Mesenchymal stem cell (in vitro differentiated cells and primary cell): ENCODE results near the gene NRSN2.
"Not testable (repeated sequence)": the region's sequence is repeated elsewhere in the genome, so short reads cannot be mapped to it uniquely, and the experiment has no call there.

Experiments used
- DNase-seq: peaks from one replicate; pipeline ENCODE4 v3.0.0-alpha.2; 2013
- H2AFZ ChIP-seq: one replicate; pipeline ENCODE4 v1.6.1; 2013; ENCODE audit warnings: low read depth, mild to moderate bottlenecking, control low read depth, inconsistent platforms, low read length, moderate library complexity
- H2AK5ac ChIP-seq: 2 replicates; pipeline ENCODE4 v1.6.1; 2013; ENCODE audit warnings: low read length, moderate library complexity, mild to moderate bottlenecking, inconsistent platforms; ENCODE audit not compliant: severe bottlenecking
- H2BK120ac ChIP-seq: one replicate; pipeline ENCODE4 v1.6.1; 2013; ENCODE audit warnings: low read depth, mild to moderate bottlenecking, inconsistent platforms, low read length, moderate library complexity
- H2BK12ac ChIP-seq, 2 experiments: one replicate each; pipeline ENCODE4 v1.6.1; 2013; ENCODE audit warnings: inconsistent platforms in 2 of 2, low read length in 2 of 2, mild to moderate bottlenecking in 2 of 2, moderate library complexity in 2 of 2, control low read depth in 1 of 2
- H2BK15ac ChIP-seq: one replicate; pipeline ENCODE4 v1.6.1; 2013; ENCODE audit warnings: mild to moderate bottlenecking, low read depth, inconsistent platforms; ENCODE audit not compliant: poor library complexity, severe bottlenecking
- H2BK5ac ChIP-seq: 2 replicates; pipeline ENCODE4 v1.6.1; 2013; ENCODE audit warnings: low read depth, mild to moderate bottlenecking, low read length, control low read depth, inconsistent platforms; ENCODE audit not compliant: poor library complexity, severe bottlenecking
- H3K14ac ChIP-seq, 2 experiments: one replicate each; pipeline ENCODE4 v1.6.1; 2013; ENCODE audit warnings: inconsistent platforms in 2 of 2, low read length in 2 of 2, control low read depth in 1 of 2, mild to moderate bottlenecking in 1 of 2, moderate library complexity in 1 of 2
- H3K18ac ChIP-seq, 2 experiments: one replicate each; pipeline ENCODE4 v1.6.1; 2013; ENCODE audit warnings: inconsistent platforms in 2 of 2, low read length in 2 of 2, control low read depth in 1 of 2, low read depth in 1 of 2, mild to moderate bottlenecking in 1 of 2
- H3K23ac ChIP-seq, 2 experiments: one replicate each; pipeline ENCODE4 v1.6.1; 2013; ENCODE audit warnings: inconsistent platforms in 2 of 2, low read length in 2 of 2, mild to moderate bottlenecking in 2 of 2, moderate library complexity in 2 of 2, control low read depth in 1 of 2
- H3K27ac ChIP-seq: 2 replicates; pipeline ENCODE4 v1.5.1; 2013; ENCODE audit warnings: mild to moderate bottlenecking, moderate library complexity, low read length, control low read depth, inconsistent platforms; ENCODE audit not compliant: poor library complexity, severe bottlenecking
- H3K27me3 ChIP-seq, 2 experiments: 2 replicates each; pipeline versions ENCODE4 v1.6.1 to v1.7.0; 2013; ENCODE audit warnings: low read length in 2 of 2, mild to moderate bottlenecking in 2 of 2, moderate library complexity in 2 of 2, control low read depth in 1 of 2, inconsistent platforms in 1 of 2; ENCODE audit not compliant: control insufficient read depth in 1 of 2, insufficient read depth in 1 of 2
- H3K36me3 ChIP-seq, 2 experiments: 2 replicates each; pipeline versions ENCODE4 v1.6.1 to v1.7.0; 2013; ENCODE audit warnings: low read length in 2 of 2, control low read depth in 1 of 2, inconsistent platforms in 1 of 2, low read depth in 1 of 2, mild to moderate bottlenecking in 1 of 2; ENCODE audit not compliant: insufficient read depth in 2 of 2, control insufficient read depth in 1 of 2
- H3K4ac ChIP-seq, 2 experiments: one replicate each; pipeline ENCODE4 v1.6.1; 2013; ENCODE audit warnings: inconsistent platforms in 2 of 2, low read length in 2 of 2, mild to moderate bottlenecking in 2 of 2, moderate library complexity in 2 of 2, control low read depth in 1 of 2, low read depth in 1 of 2
- H3K4me1 ChIP-seq: 2 replicates; pipeline ENCODE4 v1.6.1; 2013; ENCODE audit warnings: low read depth, low read length, control low read depth; ENCODE audit not compliant: control insufficient read depth, insufficient read depth
- H3K4me2 ChIP-seq: 2 replicates; pipeline ENCODE4 v1.6.1; 2013; ENCODE audit warnings: low read length, mild to moderate bottlenecking, inconsistent platforms; ENCODE audit not compliant: poor library complexity, severe bottlenecking
- H3K4me3 ChIP-seq, 2 experiments: 2 replicates each; pipeline versions ENCODE4 v1.5.1 to v1.7.0; 2013; ENCODE audit warnings: low read length in 2 of 2, mild to moderate bottlenecking in 2 of 2, control low read depth in 1 of 2, low read depth in 1 of 2; ENCODE audit not compliant: insufficient read depth in 1 of 2
- H3K79me1 ChIP-seq: replicated peaks from 2 replicates; pipeline ENCODE4 v1.6.1; 2013; ENCODE audit warnings: mild to moderate bottlenecking, control low read depth, low read length, inconsistent platforms; ENCODE audit not compliant: poor library complexity, severe bottlenecking
- H3K9ac ChIP-seq: 2 replicates; pipeline ENCODE4 v1.7.0; 2013; ENCODE audit warnings: mild to moderate bottlenecking, low read length, moderate library complexity
- H3K9me3 ChIP-seq: 2 replicates; pipeline ENCODE4 v1.7.0; 2013; ENCODE audit warnings: mild to moderate bottlenecking, low read length; ENCODE audit not compliant: control insufficient read depth
- H4K8ac ChIP-seq: one replicate; pipeline ENCODE4 v1.6.1; 2013; ENCODE audit warnings: inconsistent platforms, mild to moderate bottlenecking, low read length, moderate library complexity
- H4K91ac ChIP-seq: one replicate; pipeline ENCODE4 v1.6.1; 2013; ENCODE audit warnings: mild to moderate bottlenecking, low read length, inconsistent platforms
- WGBS: methylation state at CpG from one replicate; pipeline ENCODE4 v1.1.7; 2013; ENCODE audit warnings: mixed read lengths; 5-methylcytosine and 5-hydroxymethylcytosine counted together

Gene NRSN2

GRCh38 chr20:385448-385847 is 38.5 kb downstream of the NRSN2 start:
- Histone ChIP-seq H3K18ac (no peak overlapping the region), H3K4me2 (no peak overlapping the region), H3K9ac (no peak overlapping the region), H3K27ac (no peak overlapping the region), H3K4ac (no peak overlapping the region), H2BK15ac (peak overlapping the region; percentile 2), H2AFZ (no peak overlapping the region), H2BK12ac (no peak overlapping the region), H3K36me3 (peaks cover 17 to 22% of the 10 kb centered on the region in 2 experiments), H3K4me3 (no peak overlapping the region), H3K9me3 (no peaks in the 10 kb centered on the region), H2BK120ac (no peak overlapping the region), H4K8ac (no peak overlapping the region), H2AK5ac (no peak overlapping the region), H3K79me1 (peaks cover 5% of the 10 kb centered on the region), H4K91ac (no peak overlapping the region), H3K27me3 (no peaks in the 10 kb centered on the region), H3K23ac (no peak overlapping the region), H2BK5ac (no peak overlapping the region), H3K4me1 (peaks cover 14% of the 10 kb centered on the region), H3K14ac (no peak overlapping the region)
- WGBS: 98% methylated on average over 5 of the region's 5 CpGs
- no peak for DNase-seq

- H3K9ac ChIP-seq, H2BK12ac ChIP-seq, H3K14ac ChIP-seq, DNase-seq, H2BK120ac ChIP-seq, H3K4ac ChIP-seq, H2AFZ ChIP-seq, H2AK5ac ChIP-seq, H3K4me3 ChIP-seq, H4K91ac ChIP-seq, H3K18ac ChIP-seq, H3K27ac ChIP-seq, H3K23ac ChIP-seq, H3K79me1 ChIP-seq, H3K9me3 ChIP-seq, H4K8ac ChIP-seq, H2BK15ac ChIP-seq, H3K4me2 ChIP-seq, H2BK5ac ChIP-seq, H3K27me3 ChIP-seq: not testable (repeated sequence)
- peaks cover 23 to 30% of the 10 kb centered on the region in 2 experiments for H3K36me3 ChIP-seq
- 91% methylated on average over 5 of the region's 8 CpGs for WGBS
- peaks cover 11% of the 10 kb centered on the region for H3K4me1 ChIP-seq
These were observed 39.7 kb downstream of the NRSN2 start for GRCh38 chr20:386634-387033.

GRCh38 chr20:387520-387919 is 40.6 kb downstream of the NRSN2 start:
- H3K14ac ChIP-seq: no peak overlapping the region
- no peak overlapping the region for H3K27ac ChIP-seq
- no peak overlapping the region for H2BK120ac ChIP-seq
- H3K4me2 ChIP-seq: no peak overlapping the region
- H3K4ac ChIP-seq: no peak overlapping the region
- no peak overlapping the region for H3K23ac ChIP-seq
- no peak overlapping the region for H2BK15ac ChIP-seq
- no peak overlapping the region for H3K18ac ChIP-seq
- H3K79me1 ChIP-seq: peaks cover 1% of the 10 kb centered on the region
- WGBS: 100% methylated on average over 1 of the region's 3 CpGs
- no peak overlapping the region for H4K8ac ChIP-seq
- H3K9me3 ChIP-seq: no peaks in the 10 kb centered on the region
- peaks cover 23 to 35% of the 10 kb centered on the region in 2 experiments for H3K36me3 ChIP-seq
- no peak for DNase-seq
- no peak overlapping the region for H3K4me3 ChIP-seq
- no peaks in the 10 kb centered on the region for H3K27me3 ChIP-seq
- H2AK5ac ChIP-seq: no peak overlapping the region
- no peak overlapping the region for H4K91ac ChIP-seq
- H2BK5ac ChIP-seq: no peak overlapping the region
- no peak overlapping the region for H2AFZ ChIP-seq
- H3K9ac ChIP-seq: no peak overlapping the region
- H3K4me1 ChIP-seq: peaks cover 5% of the 10 kb centered on the region
- H2BK12ac ChIP-seq: no peak overlapping the region

GRCh38 chr20:388034-388994 is 41.4 kb downstream of the NRSN2 start:
- peaks cover 1% of the 10 kb centered on the region for H3K79me1 ChIP-seq
- H3K9me3 ChIP-seq: no peaks in the 10 kb centered on the region
- H3K14ac ChIP-seq: no peak overlapping the region
- no peak overlapping the region for H3K27ac ChIP-seq
- 96% methylated on average over 21 of the region's 21 CpGs for WGBS
- no peak overlapping the region for H4K8ac ChIP-seq
- H2BK12ac ChIP-seq: no peak overlapping the region
- no peak overlapping the region for H3K4me2 ChIP-seq
- H3K23ac ChIP-seq: peak overlapping the region in 1 of 2 experiments; percentile 9
- H3K18ac ChIP-seq: no peak overlapping the region
- H3K4me1 ChIP-seq: peaks cover 5% of the 10 kb centered on the region
- H3K9ac ChIP-seq: no peak overlapping the region
- no peak overlapping the region for H3K4me3 ChIP-seq
- H2BK5ac ChIP-seq: no peak overlapping the region
- H4K91ac ChIP-seq: no peak overlapping the region
- no peak overlapping the region for H2BK15ac ChIP-seq
- no peak overlapping the region for H2BK120ac ChIP-seq
- DNase-seq: no peak
- H3K27me3 ChIP-seq: no peaks in the 10 kb centered on the region
- no peak overlapping the region for H3K4ac ChIP-seq
- peaks cover 23 to 38% of the 10 kb centered on the region in 2 experiments for H3K36me3 ChIP-seq
- H2AK5ac ChIP-seq: no peak overlapping the region
- no peak overlapping the region for H2AFZ ChIP-seq
